HG03039 (cell line): ENCODE measurements around the gene MLYCD.

Experiments used
- ATAC-seq: cut with Tn5 transposase; IDR thresholded peaks from one replicate; pipeline ENCODE4 v1.9.1; 2021; ENCODE audit warnings: mild to moderate bottlenecking, moderate library complexity; ENCODE audit not compliant: unreplicated experiment

The MLYCD gene

DNA sequence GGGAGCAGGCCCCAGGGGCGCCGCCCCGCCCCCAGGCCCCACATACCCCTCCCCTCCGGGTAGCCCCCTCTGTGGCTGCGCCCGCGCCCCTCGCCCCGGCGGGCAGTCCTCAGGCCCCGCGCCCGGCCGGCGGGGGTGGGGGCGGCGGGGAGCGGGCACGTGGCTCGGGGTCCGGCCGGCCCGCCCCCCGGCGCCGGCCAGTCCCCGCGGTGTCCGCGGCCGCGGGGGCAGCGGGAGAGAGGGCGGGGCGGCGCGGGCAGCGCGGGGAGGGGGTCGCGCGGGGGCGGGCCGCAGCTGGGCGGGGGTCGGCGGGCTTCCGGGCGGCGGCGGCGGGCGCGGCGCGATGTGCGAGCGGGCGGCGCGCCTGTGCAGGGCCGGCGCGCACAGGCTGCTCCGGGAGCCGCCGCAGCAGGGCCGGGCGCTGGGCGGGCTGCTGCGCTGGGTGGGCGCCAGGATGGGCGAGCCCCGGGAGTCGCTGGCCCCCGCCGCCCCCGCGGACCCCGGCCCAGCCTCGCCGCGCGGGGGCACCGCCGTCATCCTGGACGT is 69.5 kb downstream of the MLYCD start:
- no peak for ATAC-seq

DNA sequence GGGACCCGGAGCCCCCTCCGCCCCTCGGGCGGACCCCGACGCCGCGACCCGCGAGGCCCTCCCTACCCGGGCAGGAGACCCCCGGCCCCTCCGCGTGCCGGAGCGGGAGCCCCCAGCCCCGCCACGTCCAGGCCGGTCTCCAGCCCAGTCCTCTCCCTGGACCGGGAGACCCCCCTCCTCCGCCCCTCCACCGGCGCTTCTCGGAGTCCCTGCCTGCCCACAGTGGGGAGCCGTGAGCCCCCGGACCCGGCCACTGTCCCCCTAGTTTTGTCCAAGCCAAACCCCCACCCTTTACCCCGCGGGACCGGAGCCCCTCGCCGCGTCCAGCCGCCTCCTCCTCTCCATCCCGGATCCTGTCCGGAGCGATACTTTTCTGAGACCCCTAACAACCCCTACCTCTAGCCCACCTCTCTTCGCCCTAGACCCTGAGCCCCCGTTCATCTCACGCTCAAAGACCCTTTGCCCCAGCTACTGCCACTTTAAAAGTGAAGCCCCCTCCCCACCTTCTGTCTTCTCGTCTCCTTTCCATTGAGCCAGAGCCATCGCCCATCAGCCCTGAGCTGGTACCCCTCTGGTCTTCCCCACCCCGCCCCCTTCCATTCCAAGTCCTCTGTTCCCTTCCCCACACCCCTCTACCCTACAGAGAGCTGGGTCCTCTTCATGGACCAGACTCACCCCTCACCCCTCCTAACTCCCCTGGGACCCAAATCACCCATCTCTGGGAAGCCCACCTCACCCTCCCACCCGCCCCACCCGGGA is 70.2 kb downstream of the MLYCD start:
- no peak for ATAC-seq

DNA sequence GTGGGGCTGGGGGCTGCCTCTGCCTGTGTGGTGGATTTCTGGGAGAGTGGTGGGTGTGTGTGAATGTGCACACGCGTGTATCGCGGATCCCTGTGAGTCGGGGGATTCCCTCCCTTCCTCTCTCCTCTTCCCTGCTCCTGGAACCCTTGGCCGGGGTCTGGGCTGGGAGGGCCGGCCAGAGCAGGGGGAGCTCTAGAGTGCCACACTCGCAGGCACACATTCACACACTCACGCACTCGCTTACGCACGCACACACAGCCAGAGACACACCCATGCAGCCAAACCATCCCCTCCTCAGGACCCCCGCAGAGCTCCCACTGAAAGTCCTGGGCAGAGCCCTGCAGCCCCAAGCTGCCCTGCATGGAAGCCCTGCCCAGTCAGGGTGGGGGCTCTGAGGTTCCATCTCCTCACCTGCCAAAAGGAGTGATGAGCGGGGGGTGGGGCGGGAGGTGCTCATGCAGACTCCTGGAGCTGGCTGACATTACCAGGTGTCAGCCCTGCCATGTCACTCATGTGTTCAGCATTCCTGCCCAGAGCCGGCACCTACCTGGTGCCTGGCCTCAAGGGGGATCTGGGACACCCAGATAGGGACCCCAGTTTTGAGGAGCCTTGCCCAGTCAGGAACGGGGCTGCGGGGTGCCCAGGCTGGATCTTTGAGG is 71.0 kb downstream of the MLYCD start:
- ATAC-seq: no peak

DNA sequence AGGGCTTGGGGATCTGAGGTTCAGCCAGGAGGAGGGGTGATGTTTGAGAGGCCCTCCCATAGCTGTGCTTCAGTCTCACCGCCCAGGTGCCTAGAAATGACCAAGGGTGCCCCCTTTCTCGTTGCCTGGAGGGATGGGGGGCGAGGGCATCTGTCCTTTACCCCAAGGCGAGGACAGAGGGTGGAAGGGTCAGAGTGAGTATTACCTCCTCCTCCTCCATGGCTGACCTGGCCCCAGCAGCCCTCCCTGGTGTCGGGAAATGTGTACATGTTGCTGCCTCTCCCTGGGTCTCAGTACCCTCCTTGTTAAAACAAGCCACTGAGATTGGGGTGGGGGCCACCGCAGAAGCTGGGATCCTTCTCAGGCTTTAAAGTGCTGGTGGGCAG is 71.5 kb downstream of the MLYCD start:
- ATAC-seq: no peak

DNA sequence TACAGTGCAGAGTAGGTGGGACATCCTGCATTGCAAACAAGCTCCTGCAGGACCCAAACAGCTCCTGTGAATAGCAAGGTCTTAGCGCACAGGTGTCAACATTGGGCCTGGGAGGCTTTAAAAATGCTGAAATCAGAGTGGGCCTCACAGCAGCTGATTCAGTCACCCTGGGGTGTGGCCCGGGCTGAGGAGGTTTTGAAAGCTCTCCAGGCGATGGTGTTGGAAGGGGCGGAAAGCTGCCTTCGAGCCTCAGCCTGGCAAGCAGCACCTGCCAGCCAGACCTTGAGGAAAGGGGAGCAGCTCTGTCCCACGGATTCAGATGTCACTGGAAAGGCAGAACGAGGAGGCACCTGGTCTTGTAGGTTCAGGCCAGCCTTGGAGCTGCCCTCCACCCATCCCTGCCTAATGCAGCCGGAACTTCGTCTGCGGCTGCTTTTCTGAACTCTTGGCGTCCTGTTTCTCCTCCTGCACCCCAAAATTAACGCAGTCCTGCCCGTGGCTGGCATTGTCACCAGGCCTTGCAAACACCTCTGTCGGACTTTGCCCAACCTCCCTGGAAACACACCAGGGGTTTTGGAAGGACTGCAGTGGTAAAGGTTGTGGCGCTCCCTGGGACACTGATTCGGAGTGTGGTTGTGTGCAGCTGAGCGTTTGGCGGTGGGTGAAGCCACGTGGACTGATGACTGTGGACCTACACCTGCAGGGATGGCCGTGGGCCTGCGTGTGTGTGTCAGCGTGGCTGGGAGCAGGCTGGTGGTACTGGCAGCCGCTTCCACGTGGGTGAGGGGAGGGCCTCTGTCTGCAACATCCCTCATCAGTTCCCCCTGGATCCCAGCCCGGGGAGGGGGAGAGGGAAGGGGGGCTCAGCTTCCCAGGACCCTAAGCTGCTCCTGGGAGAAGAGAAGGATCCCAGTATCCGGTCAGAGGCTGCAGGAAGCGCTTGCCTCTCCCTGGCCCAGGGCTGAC is 72.5 kb downstream of the MLYCD start:
- ATAC-seq: no peak

DNA sequence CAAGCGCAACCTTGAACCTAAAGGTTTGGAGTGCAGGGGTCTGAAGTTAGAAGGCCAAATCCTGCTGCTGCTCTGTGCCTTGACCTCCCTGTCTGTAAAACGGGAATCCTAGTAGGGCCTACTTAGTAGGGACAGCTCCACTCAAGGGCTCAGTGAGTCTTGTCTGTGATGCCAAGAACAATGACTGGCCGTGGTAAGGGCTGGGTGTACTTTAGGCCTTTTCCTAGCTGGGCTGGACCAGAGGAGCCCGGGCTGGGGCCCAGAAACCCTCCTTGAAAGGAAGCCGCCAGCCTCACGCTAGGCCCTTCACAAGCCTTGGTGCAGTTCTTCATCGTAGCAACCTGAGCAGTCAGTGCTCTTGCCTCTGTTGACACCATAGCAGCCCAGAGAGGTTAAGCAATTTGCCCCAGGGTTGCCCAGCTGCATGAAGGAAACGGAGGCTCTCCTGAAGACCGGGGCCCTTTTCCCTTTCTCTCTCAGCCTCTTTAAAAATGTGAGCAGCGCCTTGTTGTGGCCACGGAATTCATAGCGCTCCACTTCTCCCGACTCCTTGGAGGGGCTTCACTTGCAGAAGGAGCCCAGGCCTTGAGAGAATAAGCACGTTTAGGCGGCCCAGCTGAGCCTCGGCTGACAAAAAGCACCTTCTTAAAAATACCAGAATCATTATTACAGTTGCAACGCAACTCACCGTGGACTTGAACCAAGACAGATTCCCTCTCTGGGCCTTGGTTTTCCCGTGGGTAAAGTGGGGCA is 73.5 kb downstream of the MLYCD start:
- no peak for ATAC-seq

DNA sequence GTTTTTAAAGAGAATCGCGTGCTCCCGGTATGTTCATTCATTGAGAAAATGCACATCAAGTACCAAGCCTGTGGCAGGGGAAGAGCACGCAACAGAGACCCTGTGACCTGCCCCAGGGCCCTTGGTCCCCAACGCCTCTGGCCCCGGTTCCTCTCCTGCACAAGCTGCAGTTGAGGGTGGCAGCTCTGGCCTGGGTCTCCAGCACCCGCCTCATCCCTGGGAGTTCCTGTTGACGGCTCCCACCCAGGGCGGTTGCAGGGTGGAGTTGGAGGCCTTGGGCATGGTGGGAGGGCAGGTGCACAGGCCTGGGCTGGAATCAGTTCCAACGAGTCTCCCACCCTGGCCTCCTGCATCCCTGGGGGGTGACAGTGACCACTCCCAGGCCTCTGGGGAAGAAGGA is 74.2 kb downstream of the MLYCD start:
- no peak for ATAC-seq

DNA sequence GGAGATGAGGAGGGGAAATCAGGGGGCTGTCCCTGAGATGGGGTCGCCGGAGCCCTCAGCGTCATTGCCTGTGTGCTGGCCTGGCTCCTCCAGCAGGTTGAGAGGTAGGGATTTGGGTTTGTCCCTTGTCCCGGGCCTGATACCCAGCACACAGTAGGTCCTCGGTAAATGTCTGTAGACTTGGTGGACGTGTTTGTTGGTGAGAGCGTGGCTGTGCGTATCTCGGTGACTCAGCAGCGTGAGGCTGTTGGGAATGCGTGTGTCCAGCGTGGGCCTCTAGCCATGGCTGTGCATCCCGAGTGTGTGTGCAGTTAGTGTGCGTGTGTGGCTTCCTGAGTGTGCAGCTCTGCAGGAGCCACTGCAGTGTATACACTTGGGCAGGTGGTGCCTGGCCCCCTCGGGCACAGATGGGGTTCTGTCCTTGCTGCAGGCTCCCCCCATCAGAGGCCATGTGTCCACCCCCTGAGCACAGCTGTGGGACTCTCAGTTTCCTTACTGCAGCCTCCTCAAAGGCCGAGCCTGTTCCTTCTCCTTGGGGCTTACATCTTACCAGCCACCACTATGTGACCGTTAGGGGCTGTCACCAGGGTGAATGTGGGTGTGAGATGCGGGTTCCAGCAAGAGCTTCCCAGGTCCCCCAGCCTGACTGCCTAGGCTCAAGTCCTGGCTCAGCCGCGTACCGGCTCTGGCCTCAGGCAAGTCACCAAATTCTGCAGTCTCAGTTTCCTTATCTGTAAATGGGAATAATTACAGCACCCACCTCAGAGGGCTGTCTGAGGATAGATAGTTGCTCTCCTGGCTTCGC is 74.9 kb downstream of the MLYCD start:
- ATAC-seq: no peak

DNA sequence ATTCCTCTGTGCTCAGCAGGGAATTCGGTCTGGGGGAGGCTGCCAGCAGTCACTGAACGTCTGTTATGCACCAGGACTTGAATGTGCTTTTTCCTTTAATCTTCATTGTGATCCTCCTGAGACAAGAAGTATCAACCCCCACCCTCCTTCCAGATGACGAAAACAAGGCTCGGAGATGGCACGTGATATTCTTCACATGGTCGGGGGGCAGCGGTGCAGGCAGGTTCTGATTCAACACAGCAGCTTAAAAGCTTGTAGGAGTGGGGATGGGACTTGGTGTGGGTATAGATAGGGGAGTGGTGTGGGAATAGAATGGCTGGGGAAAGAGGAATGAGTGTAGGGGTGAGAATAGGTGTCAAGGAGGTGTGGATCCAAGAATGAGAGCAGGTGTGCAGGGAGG is 75.6 kb downstream of the MLYCD start:
- no peak for ATAC-seq

DNA sequence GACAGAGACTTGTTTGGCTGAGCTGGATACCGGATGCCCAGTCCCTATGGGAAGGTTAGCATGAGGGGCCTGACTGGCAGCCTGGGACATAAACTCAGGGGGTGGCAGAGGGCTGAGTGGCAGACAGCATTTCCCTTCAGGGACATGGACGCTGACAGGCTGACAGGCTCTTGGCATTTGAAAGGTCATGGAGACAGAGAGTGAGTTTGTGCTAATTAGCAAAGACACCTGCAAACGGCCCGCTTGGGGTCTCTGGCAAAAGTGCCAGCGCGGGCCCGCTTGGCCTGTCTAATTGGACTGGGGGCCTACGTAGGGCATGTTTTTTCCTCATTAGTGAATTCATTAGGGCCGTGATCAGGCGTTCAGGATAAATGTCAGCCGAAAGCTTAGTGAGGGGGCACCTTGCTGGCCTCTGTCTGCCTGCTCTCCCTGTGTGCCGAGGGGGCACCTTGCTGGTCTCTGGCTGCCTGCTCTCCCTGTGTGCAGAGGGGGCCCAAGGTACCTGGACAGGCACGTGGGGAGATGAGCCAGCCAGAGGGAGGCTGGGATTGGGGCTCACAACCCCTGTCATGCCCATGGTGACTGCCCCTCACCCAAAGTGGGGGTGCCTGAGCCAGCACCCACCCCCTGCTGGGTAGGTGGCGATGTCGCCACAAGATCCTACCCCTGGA is 76.8 kb downstream of the MLYCD start:
- ATAC-seq: no peak
